Mesodermal cell (in vitro differentiated cells): Measurements from ENCODE around the gene INTS4.
"Not testable (repeated sequence)": the region's sequence is repeated elsewhere in the genome, so short reads cannot be mapped to it uniquely, and the experiment has no call there.

Experiments used
- H3K27ac ChIP-seq: 2 replicates; pipeline ENCODE4 v1.7.0; 2013; ENCODE audit warnings: mild to moderate bottlenecking, low read depth, low read length, moderate library complexity; ENCODE audit not compliant: severe bottlenecking
- H3K36me3 ChIP-seq: 2 replicates; pipeline ENCODE4 v1.7.1; 2013; ENCODE audit warnings: mild to moderate bottlenecking, low read length, moderate library complexity; ENCODE audit not compliant: control insufficient read depth, insufficient read depth
- H3K4me1 ChIP-seq: one replicate; pipeline ENCODE4 v1.7.1; 2013; ENCODE audit warnings: mild to moderate bottlenecking, low read length; ENCODE audit not compliant: insufficient read depth, control insufficient read depth, poor library complexity, severe bottlenecking
- H3K4me3 ChIP-seq: 2 replicates; pipeline ENCODE4 v1.7.0; 2013; ENCODE audit warnings: low read length, control low read depth, mild to moderate bottlenecking; ENCODE audit not compliant: insufficient read depth, poor library complexity, severe bottlenecking; ENCODE audit errors: extremely low read depth
- H3K9me3 ChIP-seq: 2 replicates; pipeline ENCODE4 v1.7.1; 2013; ENCODE audit warnings: mild to moderate bottlenecking, low read length, moderate library complexity; ENCODE audit not compliant: control insufficient read depth
- WGBS, 2 experiments: methylation state at CpG; one replicate each; pipeline ENCODE4 v1.1.5; 2013; ENCODE audit warnings: missing lambda C conversion rate in 2 of 2; ENCODE audit not compliant: insufficient coverage in 2 of 2; 5-methylcytosine and 5-hydroxymethylcytosine counted together

Gene INTS4

DNA sequence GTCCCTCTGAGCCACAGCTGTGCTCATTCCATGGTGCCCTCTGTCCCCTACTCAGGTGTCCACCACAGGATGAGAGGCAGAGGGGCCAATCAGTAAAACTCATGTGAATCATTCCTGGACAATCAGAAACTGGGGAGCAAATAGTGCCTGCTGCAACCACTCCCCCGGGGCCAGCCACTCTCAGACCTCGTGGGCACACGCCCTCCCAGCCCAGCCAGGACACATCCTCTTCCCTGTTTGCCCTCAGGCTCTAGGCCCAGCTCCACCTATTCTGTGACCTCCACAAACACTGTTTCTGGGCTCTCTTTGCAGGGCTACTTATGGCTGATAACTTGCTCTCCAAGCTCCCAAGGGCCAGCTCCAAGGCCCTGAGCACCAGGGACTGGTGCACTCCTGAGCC lies 42.6 kb upstream of the INTS4 start:
- H3K9me3 ChIP-seq: no peaks in the 10 kb centered on the region
- no peak overlapping the region for H3K4me3 ChIP-seq
- H3K4me1 ChIP-seq: peaks cover 14% of the 10 kb centered on the region
- 86 to 93% methylated on average over 3 of the region's 3 CpGs for WGBS, 2 experiments
- H3K36me3 ChIP-seq: no peaks in the 10 kb centered on the region
- no peak overlapping the region for H3K27ac ChIP-seq

DNA sequence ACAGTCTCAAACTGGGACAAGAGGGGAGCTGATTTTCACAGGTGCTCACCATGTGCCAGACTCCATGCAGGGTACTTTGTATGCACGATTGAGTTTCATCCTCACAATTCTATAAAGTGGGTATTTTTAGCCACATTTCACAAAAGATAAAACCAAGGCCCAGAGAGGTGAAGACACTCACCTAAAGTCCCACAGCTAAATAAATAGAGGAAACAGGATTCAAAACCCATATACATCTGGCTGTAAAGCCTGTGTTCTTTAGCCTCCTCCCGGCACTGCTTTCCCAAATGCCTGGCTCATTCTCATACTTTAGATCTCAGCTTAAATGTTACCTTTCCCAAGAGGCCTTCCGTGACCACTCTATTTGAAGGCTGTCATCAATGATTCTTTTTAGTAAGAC lies 41.8 kb upstream of the INTS4 start:
- WGBS, 2 experiments: 96% methylated on average over 2 of the region's 3 CpGs
- no peak overlapping the region for H3K4me3 ChIP-seq
- H3K9me3 ChIP-seq: no peaks in the 10 kb centered on the region
- H3K4me1 ChIP-seq: peaks cover 14% of the 10 kb centered on the region
- H3K27ac ChIP-seq: no peak overlapping the region
- H3K36me3 ChIP-seq: no peaks in the 10 kb centered on the region

DNA sequence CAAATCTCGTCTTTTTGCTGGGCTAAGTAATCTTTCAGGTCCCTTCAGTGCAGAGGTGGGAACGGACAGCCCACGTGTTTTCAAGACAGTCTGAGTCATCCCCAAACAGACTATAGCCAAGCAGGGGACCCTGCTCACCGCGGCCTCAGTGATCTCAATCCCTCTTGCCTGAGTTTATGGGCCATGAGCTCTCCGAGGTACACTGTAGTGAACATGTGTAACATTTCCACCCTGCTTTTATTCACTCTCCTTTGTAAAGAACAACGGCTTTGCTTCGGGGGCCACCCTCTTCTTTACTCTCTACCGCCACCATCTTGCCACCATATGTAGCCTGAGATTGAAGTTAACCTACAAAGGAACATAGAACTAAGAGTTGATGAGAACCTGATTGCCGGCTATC lies 40.2 kb upstream of the INTS4 start:
- no peaks in the 10 kb centered on the region for H3K36me3 ChIP-seq
- no peak overlapping the region for H3K4me3 ChIP-seq
- no peak overlapping the region for H3K27ac ChIP-seq
- WGBS, 2 experiments: 75 to 80% methylated on average over 9 to 10 of the region's 10 CpGs
- peaks cover 10% of the 10 kb centered on the region for H3K4me1 ChIP-seq
- H3K9me3 ChIP-seq: no peaks in the 10 kb centered on the region

DNA sequence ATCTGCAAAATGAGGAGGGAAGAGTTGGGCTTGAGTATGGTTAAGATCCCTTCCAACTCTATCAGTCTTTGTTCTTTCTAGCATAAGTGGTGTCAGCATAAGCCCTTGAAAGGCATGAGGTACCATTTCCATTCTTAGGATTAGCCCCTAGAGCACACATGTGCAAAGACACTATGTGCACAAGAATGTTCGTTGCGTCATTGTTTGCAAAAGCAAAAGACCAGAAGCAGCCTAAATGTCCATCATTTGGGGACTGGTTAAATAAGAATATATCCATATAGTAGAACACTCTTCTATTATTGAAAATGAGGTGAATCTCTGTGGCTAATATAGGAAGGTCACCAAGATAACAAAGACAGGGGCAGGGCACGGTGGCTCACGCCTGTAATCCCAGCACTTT lies 38.6 kb upstream of the INTS4 start:
- no peak overlapping the region for H3K4me3 ChIP-seq
- no peak overlapping the region for H3K27ac ChIP-seq
- no peaks in the 10 kb centered on the region for H3K9me3 ChIP-seq
- WGBS, 2 experiments: 85 to 92% methylated on average over 2 of the region's 4 CpGs
- H3K36me3 ChIP-seq: no peaks in the 10 kb centered on the region
- H3K4me1 ChIP-seq: peaks cover 7% of the 10 kb centered on the region

DNA sequence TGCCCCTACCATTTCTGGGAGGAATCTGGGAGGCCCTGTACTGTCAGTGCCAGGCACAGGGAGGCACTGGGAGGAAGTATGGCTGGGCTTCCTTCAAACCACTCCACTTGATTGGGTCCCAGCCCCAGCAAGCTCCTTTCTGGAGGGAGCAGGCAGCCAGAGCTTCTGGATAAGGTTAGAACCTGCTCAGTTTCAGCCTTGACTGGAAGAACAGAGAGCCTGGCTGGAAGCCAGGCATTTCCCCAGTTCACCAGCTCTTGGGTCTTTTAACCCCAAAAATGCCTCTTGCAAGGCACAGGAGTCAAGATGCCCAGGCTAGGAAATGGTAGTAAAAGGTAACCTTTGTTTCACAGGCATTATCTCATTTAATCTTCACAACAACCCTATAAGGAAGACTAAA lies 37.6 kb upstream of the INTS4 start:
- Histone ChIP-seq H3K9me3 (no peaks in the 10 kb centered on the region), H3K27ac (no peak overlapping the region), H3K36me3 (no peaks in the 10 kb centered on the region), H3K4me1 (peaks cover 7% of the 10 kb centered on the region), H3K4me3 (no peak overlapping the region)

DNA sequence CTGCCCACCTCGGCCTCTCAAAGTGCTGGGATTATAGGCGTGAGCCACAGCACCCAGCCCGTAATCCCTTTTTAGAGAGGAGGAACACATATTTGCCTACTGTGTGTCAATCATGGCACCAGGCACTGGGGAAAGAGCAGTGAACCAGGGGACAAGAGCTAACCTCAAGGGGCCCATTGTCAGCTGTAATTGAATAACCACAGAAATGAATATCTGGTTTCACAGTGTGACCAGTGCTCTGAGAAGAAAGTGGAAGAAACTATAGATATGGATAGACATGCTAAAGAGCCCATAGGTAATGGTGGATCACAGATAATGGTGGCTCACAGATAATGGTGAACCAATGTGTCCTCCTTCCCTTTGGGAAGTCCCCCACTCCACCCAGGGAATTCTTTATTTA lies 37.2 kb upstream of the INTS4 start:
- H3K9me3 ChIP-seq: no peaks in the 10 kb centered on the region
- 95 to 100% methylated on average over 3 of the region's 3 CpGs for WGBS, 2 experiments
- no peak overlapping the region for H3K4me3 ChIP-seq
- no peaks in the 10 kb centered on the region for H3K36me3 ChIP-seq
- no peak overlapping the region for H3K27ac ChIP-seq
- peaks cover 7% of the 10 kb centered on the region for H3K4me1 ChIP-seq

DNA sequence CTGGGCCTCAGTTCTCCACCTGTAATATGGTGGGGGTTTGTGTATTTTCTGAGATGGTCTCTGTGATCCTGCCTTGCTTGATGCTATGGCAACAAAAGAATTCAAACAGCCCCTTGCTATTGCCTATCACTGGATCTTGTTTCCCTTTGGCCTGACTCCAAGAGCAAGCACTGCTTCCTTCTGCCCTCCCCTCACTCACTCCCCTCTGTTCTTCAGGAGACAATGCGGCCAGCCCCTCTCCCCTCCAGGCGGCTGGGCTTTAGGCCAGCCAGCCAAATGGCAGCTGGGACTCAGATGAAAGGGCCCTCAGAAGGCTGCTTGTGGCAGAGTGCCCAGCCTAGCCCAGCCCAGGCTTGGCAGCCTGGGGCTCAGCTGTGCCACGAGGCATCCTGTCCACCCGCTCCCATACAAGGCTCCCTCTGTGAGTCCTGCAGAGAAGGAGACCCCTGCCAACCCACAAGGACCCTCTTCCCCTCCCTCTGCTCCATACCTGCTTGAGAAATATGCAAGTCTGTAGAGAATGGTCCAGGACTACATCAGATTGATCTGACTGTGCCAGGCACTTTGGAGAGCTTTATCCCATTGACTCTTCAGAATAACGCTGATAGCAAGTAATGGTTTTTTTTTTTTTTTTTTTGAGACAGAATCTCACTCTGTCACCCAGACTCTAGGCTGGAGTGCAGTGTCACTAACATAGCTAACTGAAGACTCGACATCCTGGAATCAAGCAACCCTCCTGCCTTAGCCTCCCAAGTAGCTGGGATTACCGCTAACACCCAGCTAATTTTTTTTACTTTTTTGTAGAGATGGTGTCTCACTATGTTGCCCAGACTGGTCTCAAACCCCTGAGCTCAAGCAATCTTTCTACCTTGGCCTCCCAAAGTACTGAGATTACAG lies 36.2 kb upstream of the INTS4 start:
- Histone ChIP-seq H3K4me1 (peaks cover 7% of the 10 kb centered on the region), H3K9me3 (no peaks in the 10 kb centered on the region), H3K36me3 (no peaks in the 10 kb centered on the region), H3K4me3 (no peak overlapping the region), H3K27ac (peak overlapping the region; percentile 23)
- WGBS, 2 experiments: 71 to 100% methylated on average over 1 to 5 of the region's 7 CpGs

DNA sequence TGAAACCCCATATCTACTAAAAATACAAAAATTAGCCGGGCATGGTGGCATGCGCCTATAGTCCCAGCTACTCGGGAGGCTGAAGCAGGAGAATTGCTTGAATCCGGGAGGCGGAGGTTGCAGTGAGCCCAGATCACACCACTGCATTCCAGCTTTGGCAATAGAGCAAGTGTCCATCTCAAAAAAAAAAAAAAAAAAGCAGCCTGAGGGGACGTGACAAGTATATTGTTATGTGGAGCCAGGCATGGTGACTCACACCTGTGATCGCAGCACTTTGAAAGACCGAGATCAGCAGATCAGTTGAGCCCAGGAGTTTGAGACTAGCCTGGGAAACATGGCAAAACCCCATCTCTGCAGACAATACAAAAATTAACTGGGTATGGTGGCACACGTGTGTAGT lies 34.0 kb upstream of the INTS4 start:
- not testable (repeated sequence) for H3K36me3 ChIP-seq, H3K4me1 ChIP-seq, H3K9me3 ChIP-seq, H3K4me3 ChIP-seq, H3K27ac ChIP-seq
- WGBS, 2 experiments: 86 to 89% methylated on average over 4 to 7 of the region's 9 CpGs

DNA sequence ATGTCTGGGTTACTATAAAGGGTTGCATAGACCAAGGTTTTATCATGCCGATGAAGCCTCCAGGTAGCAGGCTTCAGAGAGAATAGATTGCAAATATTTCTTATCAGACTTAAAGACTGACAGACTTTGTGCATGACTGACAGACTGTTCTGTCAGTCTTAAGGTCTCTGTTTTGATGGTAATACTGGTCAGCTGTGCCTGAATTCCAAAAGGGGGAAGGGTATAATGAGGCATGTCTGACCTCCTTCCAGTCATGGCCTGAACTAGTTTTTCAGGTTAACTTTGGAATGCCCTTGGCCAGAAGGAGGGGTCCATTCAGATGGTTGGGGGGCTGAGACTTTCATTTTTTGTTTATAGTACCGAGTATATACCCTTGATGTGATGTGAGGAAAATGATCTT lies 33.3 kb upstream of the INTS4 start:
- peaks cover 7% of the 10 kb centered on the region for H3K4me1 ChIP-seq
- no peaks in the 10 kb centered on the region for H3K36me3 ChIP-seq
- H3K27ac ChIP-seq: no peak overlapping the region
- WGBS, 2 experiments: 91 to 100% methylated on average over 1 of the region's 2 CpGs
- no peak overlapping the region for H3K4me3 ChIP-seq
- H3K9me3 ChIP-seq: no peaks in the 10 kb centered on the region

DNA sequence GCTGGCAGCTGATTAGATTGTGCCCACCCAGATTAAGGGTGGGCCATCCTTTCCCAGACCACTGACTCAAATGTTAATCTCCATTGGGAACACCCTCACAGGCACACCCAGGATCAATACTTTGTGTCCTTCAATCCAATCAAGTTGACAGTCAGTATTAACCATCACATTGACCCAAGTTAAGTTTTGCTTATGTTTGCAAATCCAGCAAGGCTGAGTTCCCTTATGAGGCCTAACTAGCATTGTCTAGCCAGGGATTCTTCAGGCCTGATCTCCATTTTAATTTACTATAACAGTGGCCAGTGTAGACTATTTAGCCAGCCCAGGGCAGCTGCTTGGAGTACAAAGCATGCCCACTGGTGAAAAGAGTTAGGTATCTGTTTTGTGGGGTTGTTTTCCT lies 30.9 kb upstream of the INTS4 start:
- Histone ChIP-seq H3K27ac (no peak overlapping the region), H3K4me3 (no peak overlapping the region), H3K9me3 (no peaks in the 10 kb centered on the region), H3K36me3 (no peaks in the 10 kb centered on the region), H3K4me1 (peaks cover 4% of the 10 kb centered on the region)

DNA sequence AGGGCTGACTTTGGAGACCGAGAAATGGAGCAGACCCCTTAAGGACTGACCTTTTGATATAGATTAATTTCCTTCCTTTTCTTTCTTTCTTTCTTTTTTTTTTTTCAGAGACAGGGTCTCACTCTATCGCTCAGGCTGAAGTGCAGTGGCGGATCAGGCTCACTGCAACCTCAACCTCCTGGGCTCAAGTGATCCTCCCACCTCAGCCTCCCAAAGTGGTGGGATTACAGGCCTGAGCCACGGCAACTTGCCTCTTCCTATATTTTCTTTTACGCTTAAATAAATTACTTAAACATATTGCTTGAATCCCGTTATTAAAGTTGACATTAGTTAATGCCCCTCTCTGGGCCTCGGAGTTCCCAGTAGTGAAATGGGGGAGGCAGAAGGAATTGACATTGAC lies 29.0 kb upstream of the INTS4 start:
- H3K36me3 ChIP-seq: no peaks in the 10 kb centered on the region
- no peaks in the 10 kb centered on the region for H3K9me3 ChIP-seq
- peak overlapping the region; percentile 25 for H3K4me3 ChIP-seq
- WGBS, 2 experiments: 71 to 83% methylated on average over 3 of the region's 7 CpGs
- H3K4me1 ChIP-seq: no peaks in the 10 kb centered on the region
- H3K27ac ChIP-seq: no peak overlapping the region
